K562 (cell line): ENCODE results near the gene KMT2C. TPM values are rescaled to one million over a fixed set of nuclear protein-coding genes. Genes with fewer than 3 reads are reported as not detected.

Experiments
- CCAR2 ChIP-seq: fragments of 200-400 bp; formaldehyde crosslinking; IDR thresholded peaks from 2 replicates; pipeline ENCODE4 v1.6.1; 2017; ENCODE audit warnings: mild to moderate bottlenecking, low read depth, low read length
- CHD2 ChIP-seq: IDR thresholded peaks from 2 replicates; pipeline ENCODE4 v1.6.1; 2011; ENCODE audit warnings: low read depth, low read length
- CREB3L1 ChIP-seq: fragments of 450-650 bp; IDR thresholded peaks from 2 replicates; pipeline ENCODE4 v1.6.1; 2014; ENCODE audit warnings: low read depth, mild to moderate bottlenecking, moderate library complexity, borderline replicate concordance
- ELF1 ChIP-seq: fragments of 200-800 bp; sonication (Bioruptor generic); IDR thresholded peaks from 2 replicates; pipeline ENCODE4 v1.6.1; 2016; ENCODE audit warnings: missing genetic modification characterization, missing compliant biosample characterization
- ELF2 ChIP-seq: fragments of 250-450 bp; sonication (Bioruptor Pico); IDR thresholded peaks from 2 replicates; pipeline ENCODE4 v1.5.0; 2021; ENCODE audit warnings: mild to moderate bottlenecking
- FOXJ3 ChIP-seq: sonication (generic); formaldehyde crosslinking; IDR thresholded peaks from 2 replicates; pipeline ENCODE4 v1.4.0; 2020; ENCODE audit warnings: mild to moderate bottlenecking, missing genetic modification reagents
- HCFC1 ChIP-seq: IDR thresholded peaks from 2 replicates; pipeline ENCODE4 v1.6.1; 2012; ENCODE audit warnings: low read depth, low read length, improper control_type of control experiment
- MITF ChIP-seq: IDR thresholded peaks from 2 replicates; pipeline ENCODE4 v1.6.1; 2014; ENCODE audit warnings: antibody characterized with exemption
- NR1H2 ChIP-seq: sonication (generic); formaldehyde crosslinking; IDR thresholded peaks from 2 replicates; pipeline ENCODE4 v1.4.0; 2020; ENCODE audit warnings: mild to moderate bottlenecking, missing genetic modification reagents
- POLR3G ChIP-seq: IDR thresholded peaks from 2 replicates; pipeline ENCODE4 v1.6.1; 2011; ENCODE audit not compliant: insufficient read length, insufficient replicate concordance; ENCODE audit errors: extremely low read depth
- PTBP1 ChIP-seq: fragments of 200-400 bp; formaldehyde crosslinking; IDR thresholded peaks from 2 replicates; pipeline ENCODE4 v1.6.1; 2017; ENCODE audit warnings: low read depth, low read length
- SNAPC5 ChIP-seq: fragments of 250-450 bp; sonication (Bioruptor Pico); IDR thresholded peaks from 2 replicates; pipeline ENCODE4 v1.8.0; 2021; ENCODE audit warnings: moderate library complexity, mild to moderate bottlenecking, inconsistent platforms
- SP1 ChIP-seq: sonication (generic); formaldehyde crosslinking; IDR thresholded peaks from 2 replicates; pipeline ENCODE4 v1.8.1; 2022; ENCODE audit warnings: mild to moderate bottlenecking, missing genetic modification reagents
- TEAD2 ChIP-seq: fragments of 450-650 bp; IDR thresholded peaks from 2 replicates; pipeline ENCODE4 v1.6.1; 2016; ENCODE audit warnings: missing genetic modification characterization, control low read depth, missing compliant biosample characterization
- ZBTB9 ChIP-seq: fragments of 450-650 bp; formaldehyde crosslinking; IDR thresholded peaks from 2 replicates; pipeline ENCODE4 v1.4.0; 2020; ENCODE audit warnings: mild to moderate bottlenecking, moderate library complexity
- ZFP36 ChIP-seq: fragments of 150-350 bp; IDR thresholded peaks from 2 replicates; pipeline ENCODE4 v1.6.1; 2018; ENCODE audit warnings: low read length, low read depth; ENCODE audit not compliant: partially characterized antibody
- ZFX ChIP-seq: sonication (generic); formaldehyde crosslinking; IDR thresholded peaks from 2 replicates; pipeline ENCODE4 v1.8.0; 2022; ENCODE audit warnings: mild to moderate bottlenecking, missing genetic modification reagents, moderate library complexity
- ZKSCAN8 ChIP-seq: fragments of 200-800 bp; sonication (Bioruptor generic); IDR thresholded peaks from 2 replicates; pipeline ENCODE4 v1.6.1; 2016; ENCODE audit warnings: missing genetic modification characterization, missing compliant biosample characterization
- ZNF41 ChIP-seq: fragments of 250-450 bp; sonication (Bioruptor Pico); conservative IDR thresholded peaks from 2 replicates; pipeline ENCODE4 v1.4.0; 2020; ENCODE audit warnings: mild to moderate bottlenecking
- ZNF436 ChIP-seq: fragments of 250-450, 450-650 bp; sonication (Bioruptor Pico); formaldehyde crosslinking; IDR thresholded peaks from 2 replicates; pipeline ENCODE4 v1.7.0; 2020; ENCODE audit warnings: mild to moderate bottlenecking
- ZNF507 ChIP-seq: conservative IDR thresholded peaks from 2 replicates; pipeline ENCODE4 v1.6.1; 2017; ENCODE audit warnings: missing genetic modification characterization, missing compliant biosample characterization
- polyA plus RNA-seq, 8 experiments: library from polyadenylated mRNA; depleted of rRNA in 4 of 8; stranded (reverse) in 5 of 8; unstranded in 3 of 8; fragments of >200 nt; fragmentation: Nextera tagmentation in 2 of 8; fragmentation: Illumina TruSeq in 1 of 8; extraction: Ambion mirVana in 2 of 8; extraction: Trizol in 1 of 8; gene quantifications; 2 replicates each; pipeline versions ENCODE4 v1.2.1 to v1.2.3, GENCODE V29; 2011 to 2014; ENCODE audit warnings: inconsistent platforms in 1 of 8, missing spikeins in 1 of 8
- total RNA-seq, 7 experiments: library from RNA; depleted of rRNA in 6 of 7; stranded (reverse); fragments of >200 nt in 6 of 7; fragmentation: Illumina TruSeq in 2 of 7; extraction: Trizol in 2 of 7; gene quantifications; 2 replicates each; pipeline versions ENCODE4 v1.2.1 to v1.2.3, GENCODE V29; 2011 to 2021; ENCODE audit warnings: low replicate concordance in 1 of 7
- TF ChIP-seq, protein P1 (sequence below): fragments of 150-350 bp; conservative IDR thresholded peaks from 2 replicates; pipeline ENCODE4 v1.6.1; 2014; ENCODE audit warnings: low read length

The KMT2C gene
- total and polyA plus RNA-seq, 9 of the 15 experiments (the other 6 are each of a cell fraction or from before 2014, with no cell fraction given), result 4.9 to 67.8 (median 27.1) TPM

GRCh38 chr7:152462995-152463708 lies 27.3 kb upstream of the KMT2C start (continued):
- TF ChIP-seq POLR3G (no peak), ZNF507 (no peak), SP1 (CRISPR knock-in tag) (no peak; the same call in 1 of the 2 replicates), FOXJ3 (no peak), ELF2 (CRISPR knock-in tag) (no peak), NR1H2 (CRISPR knock-in tag) (no peak), ZNF41 (CRISPR knock-in tag) (0 out of 2 replicates have a peak, but pooled peaks have one; percentile 30), HCFC1 (no peak), ZFX (peak; percentile 41; the same call in 1 of the 2 replicates), ELF1 (tag) (no peak), PTBP1 (peak; percentile 67; the same call in 1 of the 2 replicates), CREB3L1 (no peak), ZFP36 (peak; percentile 5), MITF (no peak), TEAD2 (no peak), ZBTB9 (CRISPR knock-in tag) (peak; percentile 61; the same call in 1 of the 2 replicates), ZNF436 (CRISPR knock-in tag) (0 out of 2 replicates have a peak, but pooled peaks have one; percentile 23), CCAR2 (no peak), CHD2 (no peak), SNAPC5 (no peak), ZKSCAN8 (CRISPR knock-in tag) (no peak)
- TF ChIP-seq, protein P1, sequence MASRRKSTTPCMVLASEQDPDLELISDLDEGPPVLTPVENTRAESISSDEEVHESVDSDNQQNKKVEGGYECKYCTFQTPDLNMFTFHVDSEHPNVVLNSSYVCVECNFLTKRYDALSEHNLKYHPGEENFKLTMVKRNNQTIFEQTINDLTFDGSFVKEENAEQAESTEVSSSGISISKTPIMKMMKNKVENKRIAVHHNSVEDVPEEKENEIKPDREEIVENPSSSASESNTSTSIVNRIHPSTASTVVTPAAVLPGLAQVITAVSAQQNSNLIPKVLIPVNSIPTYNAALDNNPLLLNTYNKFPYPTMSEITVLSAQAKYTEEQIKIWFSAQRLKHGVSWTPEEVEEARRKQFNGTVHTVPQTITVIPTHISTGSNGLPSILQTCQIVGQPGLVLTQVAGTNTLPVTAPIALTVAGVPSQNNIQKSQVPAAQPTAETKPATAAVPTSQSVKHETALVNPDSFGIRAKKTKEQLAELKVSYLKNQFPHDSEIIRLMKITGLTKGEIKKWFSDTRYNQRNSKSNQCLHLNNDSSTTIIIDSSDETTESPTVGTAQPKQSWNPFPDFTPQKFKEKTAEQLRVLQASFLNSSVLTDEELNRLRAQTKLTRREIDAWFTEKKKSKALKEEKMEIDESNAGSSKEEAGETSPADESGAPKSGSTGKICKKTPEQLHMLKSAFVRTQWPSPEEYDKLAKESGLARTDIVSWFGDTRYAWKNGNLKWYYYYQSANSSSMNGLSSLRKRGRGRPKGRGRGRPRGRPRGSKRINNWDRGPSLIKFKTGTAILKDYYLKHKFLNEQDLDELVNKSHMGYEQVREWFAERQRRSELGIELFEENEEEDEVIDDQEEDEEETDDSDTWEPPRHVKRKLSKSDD, result no peak
